Amygdala (tissue), 56 donors: ENCODE measurements around the gene CAMTA1.

Source experiments
- DNase-seq, 56 donors: peaks; one replicate each; lab custom pipeline; 2025; lab: John Stamatoyannopoulos, UW

Gene CAMTA1

DNA sequence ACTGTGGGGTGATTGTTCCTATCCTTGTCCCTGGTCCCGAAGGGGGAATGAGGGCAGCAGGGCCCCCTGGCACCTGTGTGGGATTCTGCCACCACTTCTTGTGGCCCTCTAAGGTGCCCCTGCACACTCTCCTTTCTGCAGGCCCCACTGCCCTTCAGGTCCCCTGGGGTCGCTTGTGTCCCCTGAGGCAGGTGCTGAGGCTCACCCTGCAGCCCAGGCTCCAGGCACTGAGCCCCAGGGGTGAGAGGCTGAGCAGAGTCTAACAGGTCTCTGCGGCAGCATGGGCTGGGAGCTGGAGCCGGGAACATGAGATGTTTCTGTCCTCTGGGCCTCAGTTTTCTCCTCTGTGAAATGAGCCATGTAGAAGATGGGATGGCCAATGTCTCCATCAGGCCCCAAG is 774.9 kb downstream of the CAMTA1 start:
- DNase-seq, result no peak

DNA sequence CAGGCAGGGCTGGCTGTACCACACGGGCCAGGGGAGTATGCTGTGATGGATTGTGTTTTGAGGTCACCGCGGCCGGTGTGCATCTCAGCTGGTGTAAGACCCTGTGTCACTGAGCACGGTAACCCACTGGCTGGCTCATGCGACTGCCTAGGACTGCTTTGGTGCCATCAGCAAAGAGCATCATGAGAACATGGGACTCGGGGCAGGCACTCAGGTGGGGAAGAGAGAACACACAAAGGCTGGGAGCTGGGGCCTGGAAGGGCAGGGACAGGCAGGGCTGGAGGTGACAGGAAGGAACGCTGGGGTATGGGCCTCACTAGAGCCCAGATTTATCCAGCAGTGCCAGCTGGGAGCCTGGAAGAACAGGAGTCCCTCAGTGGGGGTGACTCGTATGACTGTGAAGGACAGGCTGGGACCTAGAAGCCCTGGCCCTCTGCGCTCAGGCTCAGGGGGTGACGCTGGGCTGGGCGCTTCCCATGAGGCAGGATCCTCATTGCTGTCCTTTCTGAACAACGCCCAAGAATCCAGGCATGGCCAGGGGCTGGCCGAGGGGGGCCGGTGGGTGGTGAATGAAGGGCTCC is 775.4 kb downstream of the CAMTA1 start:
- DNase-seq, result no peak

DNA sequence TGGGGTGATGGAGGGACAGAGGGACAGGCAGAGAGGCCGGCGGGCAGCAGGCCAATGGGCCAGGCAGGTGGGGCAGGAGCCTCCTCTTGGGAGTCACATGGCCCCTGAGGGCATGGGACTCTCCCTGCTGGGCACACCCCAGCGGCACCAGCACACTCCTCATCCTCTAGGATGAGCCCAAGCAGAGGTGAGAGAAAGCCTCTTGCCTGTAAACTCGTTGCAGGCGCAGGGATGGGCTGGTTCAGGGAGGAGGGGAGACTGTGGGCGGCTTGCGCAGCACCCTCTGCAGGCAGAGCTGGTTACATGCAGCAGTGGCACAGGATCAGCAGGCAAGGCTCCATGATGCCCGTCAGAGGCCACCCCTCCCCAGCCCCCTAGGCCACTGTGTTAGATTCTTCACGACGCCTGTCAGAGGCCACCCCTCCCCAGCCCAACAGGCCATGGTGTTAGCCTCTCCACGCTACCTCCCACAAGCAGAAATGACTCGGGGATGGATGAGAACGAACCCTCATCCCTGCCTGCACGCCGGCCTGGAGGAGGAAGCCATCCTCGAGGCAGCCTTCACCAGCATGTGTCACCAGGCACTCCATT is 776.2 kb downstream of the CAMTA1 start:
- DNase-seq, result no peak

DNA sequence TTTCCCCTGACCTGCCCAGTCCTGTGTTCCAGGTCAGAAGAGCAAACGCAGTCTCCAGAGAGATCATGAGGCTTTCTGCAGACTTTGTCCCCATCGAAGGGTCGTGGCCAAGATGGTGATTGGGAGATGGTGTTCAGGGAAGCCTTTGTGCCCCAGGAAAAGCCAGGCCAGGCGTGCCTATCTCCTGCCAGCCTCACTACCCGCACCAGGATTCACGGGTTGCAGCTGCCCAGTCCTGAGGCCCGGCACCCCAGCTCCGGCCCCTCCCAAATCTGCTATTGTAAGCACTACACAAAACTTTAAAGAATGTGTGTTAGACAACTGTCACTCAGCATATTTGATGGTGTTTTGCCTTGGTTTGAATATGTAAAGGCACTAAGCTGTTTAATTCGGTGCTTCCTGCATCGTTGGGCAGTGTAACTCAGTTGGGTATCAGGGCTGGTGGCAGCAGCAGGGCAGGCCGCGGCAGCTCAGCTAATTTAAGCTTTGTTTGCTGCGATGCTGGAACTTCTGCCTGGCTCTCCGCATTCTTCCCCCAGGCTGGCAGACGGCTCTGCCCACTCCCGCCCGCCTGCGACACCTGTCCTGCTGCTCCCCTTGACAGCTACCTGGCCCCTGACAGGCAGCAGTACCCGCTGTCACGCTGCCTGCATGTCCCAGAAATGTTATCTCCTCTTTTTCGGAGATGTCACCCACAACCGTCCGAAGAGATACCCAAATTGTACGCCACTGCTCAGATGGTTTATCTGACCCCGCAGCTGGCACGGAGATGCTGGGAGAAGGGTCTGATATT is 776.9 kb downstream of the CAMTA1 start:
- no peak for DNase-seq

DNA sequence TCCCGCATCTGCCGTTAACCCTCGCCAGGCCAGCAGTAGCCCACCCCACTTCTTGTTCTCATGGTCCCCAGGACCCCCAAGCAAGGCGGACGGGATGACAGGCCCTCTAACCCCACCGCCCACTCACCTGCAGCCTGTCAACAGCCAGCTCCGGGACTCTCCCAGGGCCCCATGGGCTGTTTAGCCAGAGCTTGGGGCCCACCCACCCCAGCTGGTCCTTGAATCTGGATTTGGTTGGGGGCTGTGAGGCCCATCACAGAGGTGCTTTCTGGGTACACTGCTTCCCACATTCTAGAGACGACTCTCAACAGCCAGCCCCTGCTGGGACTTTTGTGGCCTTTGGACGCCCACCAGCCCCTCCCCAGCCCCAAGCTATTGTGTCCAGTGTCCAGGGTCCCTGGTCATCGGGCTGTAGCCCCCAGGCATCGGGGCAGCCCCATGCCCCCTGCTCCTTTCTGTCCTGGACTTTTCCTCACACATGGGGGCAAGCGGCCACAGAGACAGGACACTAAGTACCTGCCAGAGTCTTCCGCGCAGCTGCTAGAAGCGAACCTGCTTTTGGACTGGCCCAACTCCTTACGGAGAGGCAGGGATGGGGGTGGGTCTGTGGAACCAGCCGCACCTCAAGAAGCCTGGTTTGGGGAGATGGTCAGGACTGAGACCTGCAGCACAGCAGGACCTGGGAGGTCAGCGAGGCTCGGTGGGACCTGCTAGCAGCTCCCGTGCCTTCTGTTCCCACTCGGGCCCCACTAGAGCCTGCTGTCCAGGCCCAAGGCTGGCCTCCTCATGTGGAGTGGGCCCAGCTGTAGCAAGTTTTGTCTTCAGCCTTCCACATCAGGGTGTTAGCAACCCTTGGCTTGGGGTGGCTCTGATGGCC is 777.7 kb downstream of the CAMTA1 start:
- DNase-seq, result no peak

DNA sequence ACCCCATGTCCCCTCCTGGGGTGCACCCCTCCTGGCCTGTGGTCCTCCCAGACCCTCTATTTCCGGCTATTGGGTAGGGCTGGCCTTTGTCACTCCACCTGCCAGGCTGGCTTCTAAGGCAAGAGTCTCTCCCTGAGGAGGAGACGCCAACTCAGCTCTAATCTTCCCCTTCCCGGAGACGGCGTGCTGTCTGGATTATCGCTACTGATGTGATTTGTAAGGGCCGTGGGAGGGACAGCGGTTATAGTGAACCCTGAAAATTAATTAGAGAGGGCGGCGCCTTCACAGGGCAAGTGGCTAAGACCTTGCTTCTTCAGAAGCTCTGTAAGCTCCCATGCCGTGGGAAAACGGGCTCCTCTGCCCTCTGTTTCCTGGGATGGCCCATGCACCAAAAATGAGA is 778.9 kb downstream of the CAMTA1 start:
- DNase-seq, result no peak

DNA sequence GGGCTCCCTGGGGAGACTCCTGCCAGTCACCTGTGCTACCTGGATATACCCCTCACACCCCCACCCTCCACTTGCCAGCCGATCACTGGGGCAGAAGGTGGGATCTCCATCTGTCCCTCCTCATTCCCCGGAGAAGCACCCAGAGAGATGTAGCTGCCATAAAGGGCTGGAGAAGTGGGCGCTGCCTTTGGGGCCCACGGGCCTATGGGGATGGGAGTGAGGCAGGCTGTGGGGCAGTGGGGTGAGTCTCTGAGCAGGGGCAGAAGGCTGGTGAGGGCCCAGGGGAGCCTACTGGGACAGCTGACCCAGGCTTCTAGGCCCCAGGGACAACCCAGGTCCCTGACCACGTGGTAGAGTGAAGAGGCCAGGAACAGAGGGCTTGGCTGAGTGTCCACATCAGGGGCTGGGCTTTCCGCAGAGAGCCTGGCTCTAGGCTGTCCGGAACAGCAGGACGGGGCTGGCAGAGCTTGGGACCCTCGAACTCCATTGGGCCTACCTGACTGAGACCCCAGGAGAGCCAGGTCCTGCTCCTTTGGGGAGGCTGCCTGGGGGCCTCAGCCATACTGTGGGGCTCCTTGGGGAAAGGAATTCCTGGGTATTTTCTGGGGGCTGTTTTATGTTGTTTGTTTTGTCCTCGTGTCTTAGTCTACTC is 780.0 kb downstream of the CAMTA1 start:
- DNase-seq, result no peak

DNA sequence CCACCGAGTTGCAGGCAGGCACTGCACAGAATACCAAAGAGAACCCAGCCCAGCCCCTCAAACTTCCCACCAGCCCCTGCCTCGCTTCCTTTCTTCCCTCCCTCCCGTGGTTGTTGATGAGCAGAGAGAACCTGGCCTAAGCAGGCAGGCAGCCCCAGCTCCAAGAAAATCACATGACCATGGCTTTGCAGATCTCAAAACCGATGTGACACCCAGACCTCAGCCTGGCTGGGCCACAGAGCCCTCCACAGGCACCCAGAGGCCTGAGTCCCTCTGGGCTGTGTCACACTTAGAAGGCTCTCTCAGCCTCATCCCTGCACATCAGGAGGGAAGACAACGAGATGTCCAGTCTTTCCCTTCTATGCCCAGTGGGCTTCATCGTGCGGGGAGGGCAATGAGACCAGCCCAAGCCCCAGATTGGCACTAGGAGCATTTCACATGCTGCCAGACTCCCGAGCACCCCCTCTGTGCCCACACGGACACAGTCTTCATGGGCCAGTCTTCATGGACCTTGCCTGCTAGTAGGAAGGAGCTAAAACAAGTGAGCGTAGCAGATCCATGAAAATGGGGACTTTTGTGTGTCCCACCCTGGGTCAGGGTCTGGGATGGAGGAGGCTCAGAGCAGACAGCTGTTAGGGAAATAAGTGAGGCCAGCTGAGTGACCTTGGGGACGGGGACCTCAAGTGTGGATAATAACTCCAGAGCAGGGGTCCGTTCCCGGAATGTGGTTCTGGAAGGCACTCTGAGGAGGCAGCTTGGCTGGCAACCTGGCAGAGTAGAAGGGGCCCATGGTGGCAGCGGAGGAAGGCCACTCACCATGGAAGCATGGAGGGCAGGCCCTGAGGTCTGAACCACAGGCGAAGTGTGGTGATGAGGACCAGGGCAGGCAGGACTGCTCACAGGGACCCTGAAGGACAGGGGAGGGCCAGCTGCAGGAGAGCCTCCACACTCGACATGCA is 781.4 kb downstream of the CAMTA1 start:
- DNase-seq, result no peak

DNA sequence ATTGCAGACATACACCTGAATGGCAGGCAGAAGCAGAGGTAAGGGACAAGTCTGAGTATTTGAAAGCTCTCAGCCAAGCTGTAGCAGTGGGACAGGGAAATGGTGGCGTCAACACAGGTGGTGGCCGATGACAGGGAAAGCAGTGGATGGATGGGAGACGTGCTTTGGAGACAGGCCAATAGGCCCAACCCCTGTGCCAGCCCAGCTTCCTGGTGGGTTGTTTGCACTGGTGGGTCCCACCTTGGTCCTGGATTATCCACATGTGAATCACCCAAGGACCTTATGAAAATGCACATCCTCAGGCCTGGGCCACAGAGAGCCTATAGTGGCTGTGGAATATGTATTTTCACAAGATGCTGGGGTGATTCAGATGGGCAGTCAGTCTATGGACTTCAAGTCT is 782.1 kb downstream of the CAMTA1 start:
- no peak for DNase-seq

DNA sequence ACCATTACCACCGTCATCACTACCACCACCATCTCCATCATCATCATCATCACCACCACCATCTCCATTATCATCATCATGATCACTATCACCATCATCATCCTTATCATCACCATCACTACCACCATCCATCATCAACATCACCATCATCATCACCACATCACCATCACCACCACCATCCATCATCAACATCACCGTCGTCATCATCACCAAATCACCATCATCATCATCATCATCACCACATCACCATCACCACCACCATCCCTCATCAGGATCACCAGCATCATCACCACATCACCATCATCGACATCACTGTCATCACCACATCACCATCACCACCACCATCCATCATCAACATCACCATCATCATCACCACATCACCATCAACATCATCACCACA is 782.8 kb downstream of the CAMTA1 start:
- DNase-seq, result no peak

DNA sequence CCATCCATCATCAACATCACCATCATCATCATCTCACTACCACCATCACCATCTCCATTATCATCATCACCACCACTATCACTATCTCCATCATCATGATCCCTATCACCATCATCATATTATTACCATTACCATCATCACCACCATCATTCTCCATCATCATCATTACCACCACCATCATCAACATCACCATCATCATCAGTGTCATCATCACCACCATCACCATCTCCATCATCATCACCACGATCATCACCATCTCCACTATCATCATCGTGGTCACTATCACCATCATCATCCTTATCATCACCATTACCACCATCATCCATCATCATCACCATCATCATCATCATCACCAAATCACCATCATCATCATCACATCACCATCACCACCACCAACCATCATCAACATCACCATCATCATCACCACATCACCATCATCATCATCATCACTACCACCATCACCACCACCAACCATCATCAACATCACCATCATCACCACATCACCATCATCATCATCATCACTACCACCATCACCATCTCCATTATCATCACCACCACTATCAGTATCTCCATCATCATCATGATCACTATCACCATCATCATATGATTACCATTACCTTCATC is 783.8 kb downstream of the CAMTA1 start:
- no peak for DNase-seq

DNA sequence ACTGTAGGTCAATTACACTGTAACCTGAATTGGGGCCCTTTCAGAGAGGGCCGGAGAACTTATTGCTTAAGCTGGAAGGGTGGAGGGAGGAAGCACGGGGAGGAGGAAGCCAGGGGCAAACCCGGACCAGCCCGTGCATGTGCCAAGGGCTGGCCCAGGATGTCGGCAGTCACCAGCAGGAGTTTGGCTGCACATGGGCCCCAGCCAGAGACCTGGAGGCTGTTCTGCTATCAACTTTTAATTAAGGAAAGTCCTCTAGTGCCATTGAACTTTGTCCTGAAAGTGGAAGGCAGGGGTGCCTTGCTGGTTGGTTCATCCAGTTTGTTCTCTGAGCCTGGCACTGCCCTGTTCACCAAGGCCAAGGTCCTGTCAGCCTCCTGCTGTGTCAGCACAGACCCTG is 785.1 kb downstream of the CAMTA1 start:
- no peak for DNase-seq

DNA sequence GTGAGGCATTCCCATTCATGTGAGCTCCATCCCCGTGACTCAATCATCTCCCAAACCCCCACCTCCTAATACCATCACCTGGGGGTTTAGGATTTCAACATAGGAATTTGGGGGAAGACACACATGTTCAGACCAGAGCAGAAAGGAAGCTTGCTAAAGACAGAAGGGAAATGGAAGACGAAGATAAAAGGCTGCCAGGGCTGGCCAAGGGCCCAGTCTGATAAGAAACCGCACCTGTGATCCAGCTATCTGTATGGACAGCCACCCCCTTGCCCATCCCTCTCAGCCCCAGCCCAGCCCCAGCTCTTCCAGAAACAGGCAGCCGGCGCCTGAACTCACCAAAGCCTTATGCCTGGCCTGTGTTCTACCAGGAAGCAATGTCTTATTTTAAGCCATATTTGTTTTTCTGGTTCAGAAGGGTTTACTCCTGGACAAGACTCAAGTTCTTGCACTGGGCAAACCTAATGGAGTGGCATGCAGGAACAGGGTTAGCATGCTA is 787.4 kb downstream of the CAMTA1 start:
- no peak for DNase-seq

DNA sequence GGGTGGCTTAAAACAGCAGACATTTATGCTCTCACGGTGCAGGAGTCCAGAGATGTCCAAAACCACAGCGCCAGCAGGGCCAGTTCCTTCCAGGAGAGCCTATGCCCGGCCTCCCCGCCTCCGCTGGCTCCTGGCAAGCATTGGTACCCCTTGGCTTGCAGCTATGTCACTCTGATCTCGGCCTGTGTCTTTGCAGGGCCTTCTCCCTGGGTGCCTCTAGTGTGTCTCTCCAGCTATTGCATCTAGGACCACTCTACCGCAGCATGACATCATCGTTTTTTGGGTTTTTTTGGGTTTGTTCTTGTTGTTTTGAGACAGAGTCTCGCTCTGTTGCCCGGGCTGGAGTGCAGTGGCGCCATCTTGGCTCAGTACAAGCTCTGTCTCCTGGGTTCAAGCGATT is 788.2 kb downstream of the CAMTA1 start:
- no peak for DNase-seq

DNA sequence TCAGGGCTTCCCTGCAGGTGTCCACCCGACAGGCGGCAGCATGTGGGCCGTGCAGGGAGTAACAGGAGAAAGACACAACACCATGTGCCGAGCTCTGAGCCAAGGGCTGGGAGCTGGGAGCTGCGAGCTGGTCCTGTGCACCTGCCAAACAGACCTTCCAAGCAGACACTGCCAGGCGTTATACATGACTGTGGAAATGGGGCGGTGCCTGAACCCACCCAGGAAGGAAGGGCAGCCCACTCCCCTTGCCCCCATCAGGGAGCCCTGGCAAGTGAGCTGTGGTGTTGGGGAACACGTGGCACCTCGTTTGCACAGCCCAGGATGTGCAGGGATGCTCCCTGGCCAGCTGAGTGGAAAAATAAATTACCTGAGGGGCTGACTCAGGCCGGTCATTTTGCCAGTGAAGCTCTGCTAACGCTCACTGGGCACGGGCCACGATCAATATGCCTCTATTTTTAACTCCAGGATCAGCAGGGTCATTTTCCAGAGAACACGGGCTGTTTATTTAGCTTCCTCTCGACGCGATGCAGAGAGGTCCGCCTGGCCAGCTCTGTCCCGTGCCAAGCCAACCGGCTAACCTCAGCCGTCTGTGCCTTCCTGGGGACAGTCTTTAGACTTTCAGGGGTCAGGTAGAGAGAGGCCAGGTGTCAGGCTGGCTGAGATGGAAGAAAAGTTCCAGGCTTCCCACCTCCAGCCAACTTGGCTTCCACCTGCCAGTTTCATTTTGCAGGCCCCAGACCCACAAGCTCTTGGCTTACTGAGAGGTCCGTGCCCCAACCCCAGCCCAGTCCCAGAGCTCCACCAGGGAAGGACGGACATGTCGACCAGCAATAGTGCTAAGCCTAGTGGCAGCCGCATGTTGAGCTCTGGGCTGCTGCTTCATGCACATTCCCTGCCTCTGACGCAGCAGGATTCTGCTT is 789.1 kb downstream of the CAMTA1 start:
- DNase-seq, result no peak

DNA sequence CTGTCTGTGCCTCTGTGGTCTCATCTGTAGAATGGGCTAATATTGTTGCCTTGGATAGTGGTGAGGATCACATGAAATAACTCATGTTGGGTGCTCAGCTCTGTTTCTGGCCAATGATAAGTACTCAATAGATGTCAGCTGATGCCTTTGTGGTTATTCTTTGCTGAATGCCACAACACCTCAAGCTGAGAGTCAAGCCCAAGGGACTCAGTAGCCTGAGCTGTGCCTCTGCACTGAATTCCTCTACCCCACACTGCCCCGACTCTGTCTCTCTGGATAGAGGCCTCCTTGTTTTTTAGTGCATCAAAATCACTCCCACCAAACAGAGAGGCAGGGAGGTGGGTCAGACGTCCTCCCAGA is 789.8 kb downstream of the CAMTA1 start:
- DNase-seq, result no peak

DNA sequence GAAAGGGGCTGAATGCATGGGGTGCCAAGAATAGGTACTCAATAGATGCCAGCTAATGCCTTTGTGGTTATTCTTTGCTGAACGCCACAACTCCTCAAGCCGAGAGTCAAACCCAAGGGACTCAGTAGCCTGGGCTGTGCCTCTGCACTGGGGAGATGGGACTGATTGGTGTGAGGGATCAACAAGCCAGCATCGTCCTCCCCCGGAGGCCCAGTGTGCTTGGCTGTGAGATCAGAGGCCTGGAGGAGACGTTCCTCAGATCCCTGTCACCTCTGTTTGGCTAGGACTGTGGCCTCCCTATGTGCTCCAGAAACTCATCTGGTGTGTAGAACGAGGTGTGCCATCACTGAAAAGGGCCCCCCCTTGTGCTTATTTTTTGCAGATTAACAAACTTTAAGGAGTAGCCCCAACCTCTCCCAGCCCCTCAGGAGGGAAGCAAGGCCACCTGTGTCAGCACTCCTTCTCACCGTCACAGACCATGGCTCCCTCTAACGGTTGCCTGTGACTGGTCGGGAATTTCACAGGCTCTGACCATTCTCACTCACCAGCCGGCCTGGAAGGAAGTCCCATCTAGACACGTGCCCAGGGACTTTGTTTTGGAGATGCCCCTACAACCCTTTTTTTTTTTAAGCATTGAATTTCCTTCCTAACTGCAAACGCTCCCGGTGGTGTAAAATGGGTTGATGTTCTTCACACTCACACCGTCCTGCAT is 791.8 kb downstream of the CAMTA1 start:
- no peak for DNase-seq
